Activated CD8-positive, alpha-beta memory T cell treated with anti-CD3 and anti-CD28 coated beads for 4 hours (primary cell): Measurements from ENCODE around the gene ZBTB46.

ENCODE experiments used
- DNase-seq, 2 donors: peaks; one replicate each; pipeline ENCODE4 v3.0.0-alpha.2; 2020; ENCODE audit warnings: low read depth in 2 of 2

ZBTB46 gene

DNA sequence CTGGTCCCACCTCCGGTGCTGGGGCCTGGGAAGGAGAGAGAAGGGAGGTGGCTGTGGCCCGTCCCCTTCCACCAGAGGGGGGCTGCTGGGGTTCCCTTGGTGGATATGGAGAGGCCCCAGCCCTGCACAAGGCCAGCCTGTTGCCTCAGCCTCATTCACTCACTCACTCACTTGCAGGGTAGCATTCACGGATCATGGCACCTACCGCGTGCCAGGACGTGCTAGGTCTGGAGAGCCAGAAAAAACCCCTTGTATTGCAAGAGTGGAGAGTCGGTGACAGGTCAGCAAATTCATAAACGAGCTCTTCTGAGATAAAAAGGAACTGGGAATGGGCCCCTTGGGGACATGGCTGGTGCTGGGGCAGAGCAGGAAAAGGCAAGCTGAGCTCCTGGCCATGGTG is 6.4 kb upstream of the ZBTB46 start:
- DNase-seq, result no peak

GRCh38 chr20:63836458-63837344 is 5.6 kb upstream of the ZBTB46 start:
- no peak for DNase-seq

DNA sequence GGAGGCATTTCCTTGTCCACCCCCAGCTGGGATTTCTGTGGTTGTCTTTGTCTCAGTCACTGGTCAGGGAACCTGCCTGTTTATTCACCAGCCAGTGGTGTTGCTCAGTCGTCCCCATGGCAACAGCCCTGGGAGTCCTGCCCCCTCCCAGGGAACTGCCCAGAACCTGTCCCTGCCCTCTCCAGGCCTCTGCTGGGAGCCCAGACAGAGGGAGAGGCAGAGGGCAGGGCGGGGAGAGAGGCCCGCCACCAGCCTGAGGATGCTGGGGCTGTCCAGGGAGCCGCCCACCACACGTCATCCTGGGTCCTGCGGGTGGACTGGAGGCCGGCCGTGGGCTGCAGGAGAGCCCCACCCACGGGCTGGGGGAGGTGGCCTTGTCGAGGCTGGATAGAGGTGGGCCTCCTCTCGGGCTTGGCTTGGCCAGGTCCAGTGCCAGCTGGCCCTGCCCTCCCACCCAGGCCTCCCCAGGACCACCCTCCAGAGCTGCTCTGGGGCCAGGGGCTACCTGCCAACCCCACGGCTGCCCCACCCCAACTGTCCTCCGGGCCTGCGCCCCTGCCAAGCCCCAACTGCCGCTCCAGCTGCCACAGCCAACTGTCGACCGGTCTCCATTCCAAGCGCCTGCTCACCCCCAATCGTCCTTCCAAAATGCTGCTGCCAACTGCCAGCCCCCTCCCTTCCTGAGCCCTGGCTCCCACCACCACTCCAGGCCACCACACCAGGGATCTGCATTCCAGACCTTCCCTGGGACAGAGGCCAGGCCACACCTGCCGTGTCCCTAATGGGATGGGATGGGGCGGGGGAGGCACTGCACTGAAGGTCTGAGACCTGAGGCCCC is 4.2 kb upstream of the ZBTB46 start:
- no peak for DNase-seq

GRCh38 chr20:63834491-63834880 is 3.4 kb upstream of the ZBTB46 start:
- DNase-seq, result no peak

- no peak for DNase-seq
These were observed 2.9 kb upstream of the ZBTB46 start for GRCh38 chr20:63833776-63834490.

DNA sequence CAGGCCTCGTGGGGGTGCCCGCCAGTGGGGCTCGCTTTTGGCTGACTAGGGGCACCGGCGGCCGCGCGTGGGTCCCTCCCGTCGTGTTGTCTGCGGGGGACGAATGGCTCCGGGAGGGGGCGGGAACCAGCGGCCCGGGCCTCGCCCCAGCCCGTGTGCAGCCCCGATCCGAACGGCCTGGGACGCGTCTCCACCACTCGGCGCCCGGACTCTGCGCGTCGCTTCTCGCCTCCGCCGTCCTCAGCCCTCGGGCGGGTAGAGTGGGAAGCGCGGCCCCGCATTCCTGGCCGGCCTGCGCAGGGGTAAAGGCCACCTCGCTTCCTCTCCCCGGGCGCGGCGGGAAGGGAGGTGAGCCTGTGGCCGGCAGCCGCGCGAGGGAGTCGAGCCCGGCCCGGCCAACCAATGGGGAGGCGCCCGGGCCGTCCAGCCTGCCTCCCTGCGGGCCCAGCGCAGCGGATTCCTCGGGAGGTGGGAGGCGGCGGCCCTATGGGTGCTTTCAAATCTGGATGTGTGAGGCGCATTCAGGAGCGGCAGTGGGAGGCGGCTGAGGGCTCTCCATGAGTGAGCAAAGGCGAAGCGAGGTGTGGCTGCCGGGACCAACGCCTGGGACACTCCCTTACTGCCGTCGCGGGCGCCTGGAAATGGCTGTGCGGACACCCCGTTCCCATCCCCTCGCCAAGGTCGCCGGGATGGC is 1.1 kb upstream of the ZBTB46 start:
- no peak for DNase-seq

DNA sequence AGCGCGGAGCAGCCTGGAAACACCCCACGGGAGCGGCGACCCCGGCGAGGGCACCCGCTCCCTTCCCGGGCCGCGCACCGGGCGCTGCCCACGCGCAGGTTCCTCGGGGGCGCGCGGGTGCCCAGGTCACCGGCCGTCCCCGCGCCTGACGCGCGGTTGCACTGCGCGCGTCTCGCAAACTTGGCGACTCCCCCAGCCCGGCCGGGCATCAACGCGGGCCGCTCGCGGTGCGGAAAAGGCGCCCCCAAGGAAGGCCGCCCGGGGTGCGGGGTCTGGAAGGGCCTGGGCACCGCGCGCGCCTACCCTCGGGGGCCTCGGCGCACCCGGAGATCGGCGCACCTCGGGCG is 555 bp upstream of the ZBTB46 start:
- no peak for DNase-seq

DNA sequence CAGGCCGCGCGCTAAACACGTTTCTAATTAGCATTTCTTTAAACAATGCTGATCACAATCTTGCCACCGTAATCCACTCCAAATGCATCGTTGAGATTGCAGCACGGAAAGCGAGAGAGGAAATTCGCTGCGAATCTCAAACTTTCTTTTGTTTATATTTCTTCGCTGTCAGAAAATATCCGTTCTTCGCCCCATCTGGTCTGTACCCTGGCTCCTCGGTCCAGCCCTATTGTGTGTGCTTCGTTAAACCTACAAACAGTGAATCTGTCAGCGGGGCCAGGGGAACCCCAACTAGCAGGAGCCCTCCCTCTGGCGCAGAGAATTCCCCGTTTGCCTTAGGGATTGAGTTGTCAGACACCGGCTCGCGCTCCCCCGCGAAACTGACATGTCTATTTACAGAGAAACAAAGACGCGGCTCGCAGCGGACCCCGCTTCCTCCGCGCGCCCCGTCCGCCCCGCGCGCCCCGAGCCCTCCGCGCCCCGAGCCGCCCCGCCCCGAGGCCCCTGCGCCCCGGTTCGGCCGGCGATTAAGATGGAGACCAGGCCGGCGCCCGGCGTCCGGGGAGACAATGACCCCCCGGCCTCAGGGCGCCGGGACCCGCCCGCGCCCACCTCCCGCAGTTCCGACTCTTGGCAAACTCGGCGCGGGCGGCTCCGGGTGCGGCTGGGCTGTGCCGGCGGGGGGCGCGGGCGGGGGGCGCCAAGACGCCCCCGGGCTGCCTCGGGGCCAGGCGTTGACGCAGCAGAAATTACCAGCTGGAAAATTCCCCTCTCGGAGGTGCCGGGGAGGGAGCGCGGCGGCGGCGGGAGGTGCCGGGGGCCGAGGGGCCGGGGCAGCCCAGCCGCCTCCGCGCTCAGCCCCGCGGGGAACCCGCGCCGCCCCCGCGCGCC is 874 bp downstream of the ZBTB46 start:
- DNase-seq, result no peak

DNA sequence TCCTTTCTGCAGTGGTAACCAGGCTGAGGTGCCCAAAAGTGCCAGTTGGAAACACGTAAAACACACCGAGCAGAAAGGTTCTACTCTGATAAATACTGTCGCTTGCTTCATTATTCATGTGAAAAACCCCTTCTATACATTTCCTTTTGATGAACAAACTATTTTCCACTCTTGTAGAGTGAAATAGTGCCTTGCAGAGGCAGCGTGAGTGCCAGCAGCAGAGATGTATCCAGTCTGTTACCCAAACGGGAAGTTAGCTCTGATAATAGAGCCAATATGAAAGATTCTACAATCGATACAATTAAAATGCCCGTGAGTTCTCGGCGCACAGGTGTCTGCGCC is 1.5 kb downstream of the ZBTB46 start:
- no peak for DNase-seq

DNA sequence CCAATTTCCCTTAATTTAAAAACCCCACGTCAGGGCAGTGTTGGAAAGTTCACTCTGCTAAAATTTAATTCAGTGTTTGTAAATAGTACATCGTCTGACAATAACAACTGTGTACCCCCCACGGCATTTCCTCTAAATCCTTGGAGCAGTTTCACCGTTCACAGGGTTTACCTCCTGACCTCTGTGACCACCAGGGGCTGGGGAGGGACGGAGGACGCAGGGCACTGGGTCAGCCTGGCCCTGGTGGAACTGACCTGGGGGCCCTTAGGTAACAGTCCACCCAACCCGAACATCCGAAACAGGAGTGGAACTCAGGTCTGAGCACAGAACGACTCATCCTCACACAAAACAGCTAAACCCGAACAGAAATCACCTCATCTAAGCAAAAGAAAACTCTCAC is 2.1 kb downstream of the ZBTB46 start:
- DNase-seq, result no peak

DNA sequence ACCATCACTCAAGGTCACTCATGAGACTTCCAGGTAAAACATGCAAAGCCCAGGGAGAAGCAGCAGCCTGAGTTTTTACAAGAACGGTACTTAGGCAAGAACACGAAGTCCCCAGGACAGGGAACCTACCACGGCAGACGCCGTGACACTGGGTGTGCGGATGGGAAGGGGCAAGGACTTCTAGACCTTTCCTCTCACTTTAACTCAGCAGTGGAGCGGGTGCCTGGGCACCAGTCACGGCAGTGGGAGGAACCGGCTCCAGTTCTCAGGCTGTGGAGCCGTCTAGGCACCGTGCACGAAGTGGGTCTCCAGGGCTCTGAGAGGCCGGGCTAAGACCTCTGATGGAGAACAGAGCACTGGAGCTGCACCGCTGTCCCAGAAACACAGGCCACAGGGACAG is 2.5 kb downstream of the ZBTB46 start:
- no peak for DNase-seq

DNA sequence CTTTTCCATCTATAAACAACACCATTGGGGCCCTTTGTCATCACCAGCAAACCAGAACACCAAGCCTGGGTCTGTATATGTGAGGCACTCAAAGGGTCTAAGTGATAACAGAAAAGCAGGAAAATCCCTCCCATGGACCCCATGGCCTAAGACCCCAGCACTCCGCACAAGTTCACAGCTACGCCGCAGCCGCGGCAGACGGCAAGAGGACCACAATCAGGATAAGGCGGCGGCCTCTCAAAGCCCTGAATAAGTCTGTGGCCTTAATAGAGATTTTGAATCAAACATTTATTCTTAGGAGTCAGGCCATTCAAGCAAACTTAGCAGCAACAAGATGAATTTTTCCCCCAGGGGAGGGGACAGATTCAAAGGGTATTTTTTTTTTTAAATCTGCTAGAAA is 2.9 kb downstream of the ZBTB46 start:
- DNase-seq, result no peak

DNA sequence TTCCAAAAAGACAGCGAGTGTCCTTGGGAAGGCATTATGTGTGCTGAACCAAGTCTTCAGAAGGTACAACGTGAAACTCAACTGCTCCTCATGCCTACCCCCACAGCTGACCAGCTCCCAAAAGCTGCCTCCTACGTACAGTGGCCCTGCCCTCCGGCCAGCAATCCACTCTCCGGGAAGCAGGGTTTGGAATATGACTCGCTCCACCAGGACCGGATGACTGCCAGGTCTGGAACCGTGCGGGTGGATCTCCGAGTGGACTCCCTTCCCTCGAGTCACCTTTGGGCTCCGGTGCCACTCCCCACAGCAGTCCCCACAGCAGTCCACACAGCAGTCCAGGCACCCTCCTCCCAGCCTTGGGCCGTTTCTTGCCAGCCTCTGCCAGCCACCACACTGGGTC is 4.3 kb downstream of the ZBTB46 start:
- no peak for DNase-seq

GRCh38 chr20:63825331-63826118 is 5.5 kb downstream of the ZBTB46 start:
- no peak for DNase-seq

GRCh38 chr20:63823691-63824311 is 7.3 kb downstream of the ZBTB46 start:
- DNase-seq, result no peak

GRCh38 chr20:63822276-63822696 is 8.8 kb downstream of the ZBTB46 start:
- no peak for DNase-seq

DNA sequence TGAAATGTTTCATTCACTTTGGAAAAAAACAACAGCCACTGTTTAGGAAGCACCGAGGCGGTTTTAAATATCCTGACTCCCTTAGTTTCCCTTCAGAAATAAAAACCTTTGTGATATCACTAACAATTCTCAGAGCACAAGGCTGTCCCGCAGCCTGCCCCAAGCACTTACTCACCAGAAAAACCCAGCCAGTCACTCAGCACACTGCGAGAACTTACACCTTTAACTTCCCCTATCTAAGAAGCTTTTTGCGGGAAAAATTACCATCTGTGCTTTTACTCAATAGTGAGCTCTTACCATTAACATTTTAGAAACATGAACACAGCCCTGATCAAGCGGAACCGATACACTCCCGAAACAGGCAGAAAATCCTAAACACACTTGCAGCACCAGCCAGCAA is 9.3 kb downstream of the ZBTB46 start:
- DNase-seq, result no peak

DNA sequence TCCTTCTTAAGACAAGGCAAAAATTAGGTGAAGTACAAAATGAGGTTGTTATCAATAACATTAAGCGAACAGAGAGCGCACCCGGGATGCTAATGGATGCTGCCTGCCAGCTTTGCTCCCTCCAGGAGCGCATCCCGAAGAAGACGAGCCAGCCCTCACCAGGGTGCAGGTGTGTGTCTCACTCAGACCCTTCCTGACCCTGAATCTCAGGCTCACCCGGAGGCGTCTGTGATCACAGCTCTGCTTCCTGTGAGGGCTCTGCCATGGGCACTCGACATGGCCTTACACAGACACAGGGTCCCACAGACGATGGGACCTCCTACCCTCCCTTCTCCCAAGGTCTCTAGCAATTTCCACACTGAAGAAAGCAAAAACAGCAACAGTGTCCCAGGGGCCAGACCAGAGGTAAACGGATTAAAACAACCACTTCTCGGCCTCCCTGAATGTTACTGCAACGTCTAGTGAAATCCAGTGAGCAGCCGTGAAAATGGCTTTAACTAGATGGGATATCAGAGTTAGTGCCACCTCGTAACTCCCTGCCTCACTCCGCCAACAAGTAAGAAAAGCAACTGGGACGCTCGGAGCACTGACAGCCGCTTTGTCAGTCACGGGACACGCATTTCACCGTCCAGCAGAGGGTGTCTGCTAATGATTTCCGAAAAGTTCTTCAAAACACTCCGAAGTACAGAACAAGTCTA is 11.7 kb downstream of the ZBTB46 start:
- no peak for DNase-seq

- no peak for DNase-seq
These were observed 15.3 kb downstream of the ZBTB46 start for GRCh38 chr20:63815615-63816253.
